Esophagus (tissue), 2 donors: ENCODE results near the gene IGDCC3. TPM values are rescaled to one million over a fixed set of nuclear protein-coding genes. Genes with fewer than 3 reads are reported as not detected.

ENCODE experiments used
- H3K27ac ChIP-seq, 2 donors: one replicate each; pipeline ENCODE4 v1.5.1; 2013; ENCODE audit warnings: low read depth in 2 of 2, mild to moderate bottlenecking in 2 of 2, inconsistent platforms in 1 of 2, low read length in 1 of 2, moderate library complexity in 1 of 2
- H3K27me3 ChIP-seq, 2 donors: one replicate each; pipeline ENCODE4 v1.6.1; 2013; ENCODE audit warnings: low read length in 2 of 2, control low read depth in 1 of 2, mild to moderate bottlenecking in 1 of 2; ENCODE audit not compliant: insufficient read depth in 2 of 2, control insufficient read depth in 1 of 2
- H3K36me3 ChIP-seq, 2 donors: one replicate each; pipeline ENCODE4 v1.6.1; 2013; ENCODE audit warnings: low read length in 1 of 2; ENCODE audit not compliant: control insufficient read depth in 2 of 2, insufficient read depth in 2 of 2
- H3K4me1 ChIP-seq, 2 donors: one replicate each; pipeline ENCODE4 v1.6.1; 2013; ENCODE audit warnings: low read length in 1 of 2; ENCODE audit not compliant: control insufficient read depth in 2 of 2, insufficient read depth in 2 of 2
- H3K4me3 ChIP-seq, 2 donors: one replicate each; pipeline ENCODE4 v1.5.1; 2013; ENCODE audit warnings: low read length in 2 of 2, mild to moderate bottlenecking in 2 of 2, low read depth in 1 of 2, moderate library complexity in 1 of 2
- H3K9me3 ChIP-seq, 2 donors: one replicate each; pipeline ENCODE4 v1.6.1; 2013; ENCODE audit warnings: mild to moderate bottlenecking in 2 of 2, low read depth in 1 of 2, low read length in 1 of 2, moderate library complexity in 1 of 2; ENCODE audit not compliant: control insufficient read depth in 2 of 2, insufficient read depth in 1 of 2
- WGBS, 2 donors: extraction: QIAGEN DNeasy Blood & Tissue Kit; methylation state at CpG; one replicate each; pipeline ENCODE4 v1.1.7; 2013; 5-methylcytosine and 5-hydroxymethylcytosine counted together
- polyA plus RNA-seq, 2 donors: library from polyadenylated mRNA; stranded (reverse); fragments of 200-250 nt; gene quantifications; one replicate each; pipeline ENCODE4 v1.2.3, GENCODE V29; 2013
- donor health status: healthy with polysubstance abuse.
- donor health status: Bipolar disorder and iron deficiency.

Gene IGDCC3
- polyA plus RNA-seq, 2 donors, result under 0.01 TPM; not detected in 1

GRCh38 chr15:65342493-65342892 is 35.3 kb downstream of the IGDCC3 start:
- Histone ChIP-seq H3K4me1 (no peaks in the 10 kb centered on the region), H3K4me3 (no peak overlapping the region), H3K27me3 (no peaks in the 10 kb centered on the region), H3K9me3 (no peaks in the 10 kb centered on the region), H3K36me3 (no peaks in the 10 kb centered on the region), H3K27ac (no peak overlapping the region)
- WGBS, 2 donors, result 87 to 92% methylated on average over 9 of the region's 9 CpGs

DNA sequence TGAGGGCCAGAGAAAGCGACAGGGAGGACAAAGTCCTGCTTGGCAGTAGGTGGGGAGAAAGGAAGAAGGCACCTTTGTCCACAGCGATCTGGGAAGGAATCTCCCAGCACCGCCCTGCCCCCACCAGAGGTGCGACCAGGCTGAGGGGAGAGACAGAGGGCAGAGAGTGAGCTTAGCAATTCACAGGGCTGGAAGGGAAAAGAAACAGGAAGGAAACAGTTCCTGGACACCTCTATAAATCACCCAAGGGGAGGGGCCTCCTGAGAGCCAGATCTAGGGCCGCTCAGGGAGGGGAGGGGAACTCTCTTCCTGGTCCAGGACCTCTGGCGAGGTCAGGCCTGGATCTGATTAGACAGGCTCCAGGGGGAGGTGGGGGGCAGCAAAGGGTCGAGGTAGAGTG is 37.9 kb downstream of the IGDCC3 start:
- Histone ChIP-seq H3K4me1 (no peaks in the 10 kb centered on the region), H3K27me3 (no peaks in the 10 kb centered on the region), H3K36me3 (no peaks in the 10 kb centered on the region), H3K9me3 (no peaks in the 10 kb centered on the region), H3K4me3 (no peak overlapping the region), H3K27ac (no peak overlapping the region)
- 54 to 57% methylated on average over 7 of the region's 7 CpGs for WGBS, 2 donors

GRCh38 chr15:65339416-65339815 is 38.4 kb downstream of the IGDCC3 start:
- Histone ChIP-seq H3K4me3 (no peak overlapping the region), H3K9me3 (no peaks in the 10 kb centered on the region), H3K4me1 (no peaks in the 10 kb centered on the region), H3K27me3 (no peaks in the 10 kb centered on the region), H3K27ac (no peak overlapping the region), H3K36me3 (no peaks in the 10 kb centered on the region)
- 80 to 84% methylated on average over 6 of the region's 6 CpGs for WGBS, 2 donors

GRCh38 chr15:65338823-65339222 is 39.0 kb downstream of the IGDCC3 start:
- Histone ChIP-seq H3K27ac (no peak overlapping the region), H3K4me3 (no peak overlapping the region), H3K9me3 (no peaks in the 10 kb centered on the region), H3K27me3 (no peaks in the 10 kb centered on the region), H3K4me1 (no peaks in the 10 kb centered on the region), H3K36me3 (no peaks in the 10 kb centered on the region)
- 90 to 92% methylated on average over 8 of the region's 8 CpGs for WGBS, 2 donors

- Histone ChIP-seq H3K9me3 (no peaks in the 10 kb centered on the region), H3K27me3 (no peaks in the 10 kb centered on the region), H3K27ac (no peak overlapping the region), H3K4me1 (no peaks in the 10 kb centered on the region), H3K4me3 (no peak overlapping the region), H3K36me3 (no peaks in the 10 kb centered on the region)
- WGBS, 2 donors, result 61 to 66% methylated on average over 3 of the region's 3 CpGs
These were observed 39.4 kb downstream of the IGDCC3 start for GRCh38 chr15:65338366-65338765.

DNA sequence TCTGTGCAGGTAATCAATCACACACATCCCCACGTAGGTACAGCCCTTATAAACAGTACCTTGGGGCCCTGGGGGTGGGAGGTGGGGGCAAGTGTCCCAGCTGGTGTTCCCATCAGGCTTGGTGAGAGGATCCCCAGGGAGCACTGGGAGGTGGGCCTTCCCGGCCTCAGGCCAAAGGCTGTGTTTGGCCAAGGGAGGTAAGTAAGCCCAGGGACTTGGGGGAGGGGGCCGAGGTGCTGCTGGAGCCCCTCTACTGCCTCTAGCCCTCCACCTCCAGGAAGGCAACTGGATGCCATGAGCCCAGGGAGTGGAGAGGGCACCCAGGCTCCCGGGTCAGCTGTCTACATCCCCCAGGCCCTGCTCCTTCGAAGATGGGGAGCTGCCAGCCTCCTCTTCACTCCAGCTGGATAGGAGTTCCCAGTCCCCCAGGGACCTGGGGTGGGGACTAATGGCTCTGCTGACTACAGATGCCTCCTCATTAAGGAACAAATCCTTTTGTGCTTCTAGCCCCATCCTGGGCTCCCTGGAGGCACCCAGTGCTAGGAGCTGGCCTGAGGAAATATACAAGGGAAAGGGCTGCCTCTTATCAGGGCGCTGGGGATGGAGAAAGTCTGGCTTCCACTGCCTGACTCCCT is 40.2 kb downstream of the IGDCC3 start:
- no peaks in the 10 kb centered on the region for H3K27me3 ChIP-seq
- no peaks in the 10 kb centered on the region for H3K4me1 ChIP-seq
- H3K36me3 ChIP-seq, result no peaks in the 10 kb centered on the region
- no peak overlapping the region for H3K4me3 ChIP-seq
- WGBS, 2 donors, result 56 to 69% methylated on average over 6 of the region's 6 CpGs
- no peaks in the 10 kb centered on the region for H3K9me3 ChIP-seq
- no peak overlapping the region for H3K27ac ChIP-seq

- Histone ChIP-seq H3K4me3 (no peak overlapping the region), H3K27me3 (no peaks in the 10 kb centered on the region), H3K27ac (no peak overlapping the region), H3K9me3 (no peaks in the 10 kb centered on the region), H3K4me1 (no peaks in the 10 kb centered on the region), H3K36me3 (no peaks in the 10 kb centered on the region)
- 53 to 62% methylated on average over 21 of the region's 21 CpGs for WGBS, 2 donors
These were observed 41.0 kb downstream of the IGDCC3 start for GRCh38 chr15:65336493-65337435.

DNA sequence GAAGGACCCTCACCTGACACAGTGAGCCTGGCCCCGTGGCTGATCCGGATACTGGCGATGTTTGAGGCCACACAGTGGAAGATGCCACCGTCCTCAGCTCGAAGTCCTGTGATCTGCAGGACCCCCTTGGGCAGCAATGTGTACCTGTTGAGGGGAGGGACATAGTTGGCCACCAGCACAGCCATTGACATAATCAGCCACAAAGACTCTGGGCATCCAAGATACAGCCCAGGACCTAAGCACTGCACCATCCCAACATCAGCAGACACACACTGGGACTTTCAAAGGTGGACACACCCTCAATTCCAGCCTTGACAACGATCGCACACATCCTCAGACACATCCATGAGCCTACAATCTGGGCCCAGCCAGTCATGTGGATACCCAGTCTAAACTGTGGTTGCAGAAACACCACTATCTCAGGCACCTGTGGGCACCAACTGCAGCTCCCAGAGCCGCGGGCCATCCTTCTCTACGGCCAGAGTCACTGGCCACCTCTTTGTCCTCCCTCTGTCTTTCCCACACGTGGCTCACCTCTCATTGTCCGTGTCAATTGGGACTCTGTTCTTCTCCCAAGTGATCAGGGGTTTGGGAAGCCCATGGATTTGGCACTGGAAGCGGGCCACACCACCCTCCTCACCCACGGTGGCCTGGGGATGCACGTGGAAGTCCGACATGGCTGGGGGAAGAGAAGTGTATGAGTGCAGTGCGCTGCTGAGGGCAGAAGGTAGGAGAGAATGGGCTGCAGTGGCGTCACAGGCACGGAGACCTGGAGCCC is 42.3 kb downstream of the IGDCC3 start:
- 86 to 90% methylated on average over 19 of the region's 19 CpGs for WGBS, 2 donors
- H3K27ac ChIP-seq, result no peak overlapping the region
- H3K4me1 ChIP-seq, result no peaks in the 10 kb centered on the region
- H3K36me3 ChIP-seq, result no peaks in the 10 kb centered on the region
- H3K27me3 ChIP-seq, result no peaks in the 10 kb centered on the region
- H3K9me3 ChIP-seq, result no peaks in the 10 kb centered on the region
- no peak overlapping the region for H3K4me3 ChIP-seq

- H3K36me3 ChIP-seq, result no peaks in the 10 kb centered on the region
- H3K4me1 ChIP-seq, result no peaks in the 10 kb centered on the region
- 60 to 67% methylated on average over 20 of the region's 20 CpGs for WGBS, 2 donors
These were observed 43.1 kb downstream of the IGDCC3 start for GRCh38 chr15:65334586-65335231.

More at GRCh38 chr15:65334586-65335231, 43.1 kb downstream of the IGDCC3 start:
- Histone ChIP-seq H3K9me3 (no peaks in the 10 kb centered on the region), H3K27me3 (no peaks in the 10 kb centered on the region), H3K4me3 (no peak overlapping the region), H3K27ac (no peak overlapping the region)
